ENCODE data around the gene KDM3B.
"Not testable (repeated sequence)": the region's sequence is repeated elsewhere in the genome, so short reads cannot be mapped to it uniquely, and the experiment has no call there.

KDM3B gene

GRCh38 chr5:138408023-138408422, 55.5 kb downstream of the KDM3B start:
- Histone ChIP-seq H3K79me2 (ENCODE audit: control insufficient read depth, low read length) (no peaks in the 10 kb centered on the region), H3K36me3 (ENCODE audit: control insufficient read depth, low read length) (peaks cover 39% of the 10 kb centered on the region), H3F3A (ENCODE audit: control insufficient read depth, insufficient read depth) (peaks cover 15% of the 10 kb centered on the region), H4K20me1 (ENCODE audit: control insufficient read depth, insufficient read depth, low read depth, low read length) (no peaks in the 10 kb centered on the region), H3K4me2 (ENCODE audit: low read length) (no peak overlapping the region), H3K9me2 (replicated peaks; ENCODE audit: control insufficient read depth, low read length) (no peaks in the 10 kb centered on the region), H3K4me1 (ENCODE audit: control insufficient read depth, low read length) (peaks cover 6% of the 10 kb centered on the region), H3K4me3 (ENCODE audit: low read length) (no peak overlapping the region), H3K27me3 (ENCODE audit: control insufficient read depth, low read length) (no peaks in the 10 kb centered on the region), H3K27ac (ENCODE audit: low read depth, low read length) (no peak overlapping the region), H3K9me3 (ENCODE audit: control insufficient read depth, insufficient read depth, low read length) (no peaks in the 10 kb centered on the region)
- TF ChIP-seq EZH2phosphoT487 (IDR thresholded peaks at IDR 0.05; ENCODE audit: borderline replicate concordance, low read length): no peak
- TF ChIP-seq, protein P1, sequence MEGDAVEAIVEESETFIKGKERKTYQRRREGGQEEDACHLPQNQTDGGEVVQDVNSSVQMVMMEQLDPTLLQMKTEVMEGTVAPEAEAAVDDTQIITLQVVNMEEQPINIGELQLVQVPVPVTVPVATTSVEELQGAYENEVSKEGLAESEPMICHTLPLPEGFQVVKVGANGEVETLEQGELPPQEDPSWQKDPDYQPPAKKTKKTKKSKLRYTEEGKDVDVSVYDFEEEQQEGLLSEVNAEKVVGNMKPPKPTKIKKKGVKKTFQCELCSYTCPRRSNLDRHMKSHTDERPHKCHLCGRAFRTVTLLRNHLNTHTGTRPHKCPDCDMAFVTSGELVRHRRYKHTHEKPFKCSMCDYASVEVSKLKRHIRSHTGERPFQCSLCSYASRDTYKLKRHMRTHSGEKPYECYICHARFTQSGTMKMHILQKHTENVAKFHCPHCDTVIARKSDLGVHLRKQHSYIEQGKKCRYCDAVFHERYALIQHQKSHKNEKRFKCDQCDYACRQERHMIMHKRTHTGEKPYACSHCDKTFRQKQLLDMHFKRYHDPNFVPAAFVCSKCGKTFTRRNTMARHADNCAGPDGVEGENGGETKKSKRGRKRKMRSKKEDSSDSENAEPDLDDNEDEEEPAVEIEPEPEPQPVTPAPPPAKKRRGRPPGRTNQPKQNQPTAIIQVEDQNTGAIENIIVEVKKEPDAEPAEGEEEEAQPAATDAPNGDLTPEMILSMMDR (IDR thresholded peaks at IDR 0.05; ENCODE audit: low read depth, low read length, poor library complexity, severe bottlenecking): no peak

DNA sequence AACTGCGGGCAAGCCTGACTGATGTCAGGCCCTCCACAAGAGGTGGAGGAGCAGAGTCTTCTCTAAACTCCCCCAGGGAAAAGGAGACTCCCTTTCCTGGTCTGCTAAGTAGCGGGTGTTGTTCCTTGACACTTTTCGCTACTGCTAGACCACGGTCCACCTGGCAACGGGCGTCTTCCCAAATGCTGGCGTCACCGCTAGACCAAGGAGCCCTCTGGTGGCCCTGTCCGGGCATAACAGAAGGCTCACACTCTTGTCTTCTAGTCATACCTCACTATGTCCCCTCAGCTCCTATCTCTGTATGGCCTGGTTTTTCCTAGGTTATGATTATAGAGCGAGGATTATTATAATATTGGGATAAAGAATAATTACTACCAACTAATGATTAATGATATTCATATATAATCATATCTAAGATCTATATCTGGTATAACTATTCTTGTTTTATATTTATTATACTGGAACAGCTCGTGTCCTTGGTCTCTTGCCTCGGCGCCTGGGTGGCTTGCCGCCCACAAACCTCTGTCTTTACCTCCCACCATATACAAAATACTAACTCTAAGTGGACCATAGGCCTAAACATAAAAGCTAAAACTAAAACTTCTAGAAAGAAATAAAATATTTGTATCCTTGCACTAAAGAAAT, 58.6 kb downstream of the KDM3B start:
- Histone ChIP-seq H3K36me3 (ENCODE audit: control insufficient read depth, low read length) (peaks cover 43% of the 10 kb centered on the region), H3F3A (ENCODE audit: control insufficient read depth, insufficient read depth) (peaks cover 15% of the 10 kb centered on the region)
- not testable (repeated sequence) for H3K79me2 ChIP-seq (ENCODE audit: control insufficient read depth, low read length); H3K4me3 ChIP-seq (ENCODE audit: low read length); H4K20me1 ChIP-seq (ENCODE audit: control insufficient read depth, insufficient read depth, low read depth, low read length); H3K9me2 ChIP-seq (replicated peaks; ENCODE audit: control insufficient read depth, low read length); H3K27me3 ChIP-seq (ENCODE audit: control insufficient read depth, low read length); H3K4me1 ChIP-seq (ENCODE audit: control insufficient read depth, low read length); H3K9me3 ChIP-seq (ENCODE audit: control insufficient read depth, insufficient read depth, low read length); H3K4me2 ChIP-seq (ENCODE audit: low read length); H3K27ac ChIP-seq (ENCODE audit: low read depth, low read length)
- TF ChIP-seq, protein P1 (IDR thresholded peaks at IDR 0.05; ENCODE audit: low read depth, low read length, poor library complexity, severe bottlenecking): peak; percentile 26

DNA sequence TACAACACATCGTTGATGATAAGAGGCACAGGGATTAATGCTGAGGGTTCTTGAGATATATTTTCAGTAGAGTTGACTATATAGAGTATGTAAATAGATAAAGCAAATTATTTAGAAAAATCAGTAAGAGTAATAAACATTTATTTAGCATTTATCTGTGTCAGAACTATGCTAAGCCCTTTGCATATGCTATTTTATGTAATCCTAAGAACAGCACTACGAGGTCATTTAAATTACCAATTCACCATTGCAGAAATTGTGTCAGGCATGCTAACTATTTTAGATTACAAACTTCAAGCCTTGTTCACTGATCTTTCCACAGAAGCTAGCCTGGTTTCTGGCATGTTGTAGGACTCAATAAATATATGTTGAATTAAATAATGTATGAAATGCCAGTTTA, 66.0 kb downstream of the KDM3B start:
- no peak overlapping the region for H3K4me2 ChIP-seq (ENCODE audit: low read length)
- TF ChIP-seq EZH2phosphoT487 (IDR thresholded peaks at IDR 0.05; ENCODE audit: borderline replicate concordance, low read length): no peak
- TF ChIP-seq, protein P1 (IDR thresholded peaks at IDR 0.05; ENCODE audit: low read depth, low read length, poor library complexity, severe bottlenecking): no peak
- H3K27me3 ChIP-seq (ENCODE audit: control insufficient read depth, low read length): no peaks in the 10 kb centered on the region
- no peaks in the 10 kb centered on the region for H3K4me1 ChIP-seq (ENCODE audit: control insufficient read depth, low read length)
- no peaks in the 10 kb centered on the region for H4K20me1 ChIP-seq (ENCODE audit: control insufficient read depth, insufficient read depth, low read depth, low read length)
- peaks cover 78% of the 10 kb centered on the region for H3K36me3 ChIP-seq (ENCODE audit: control insufficient read depth, low read length)
- H3K27ac ChIP-seq (ENCODE audit: low read depth, low read length): no peak overlapping the region
- H3K9me3 ChIP-seq (ENCODE audit: control insufficient read depth, insufficient read depth, low read length): no peaks in the 10 kb centered on the region
- no peak overlapping the region for H3K4me3 ChIP-seq (ENCODE audit: low read length)
- no peaks in the 10 kb centered on the region for H3K9me2 ChIP-seq (replicated peaks; ENCODE audit: control insufficient read depth, low read length)
- no peaks in the 10 kb centered on the region for H3K79me2 ChIP-seq (ENCODE audit: control insufficient read depth, low read length)
- H3F3A ChIP-seq (ENCODE audit: control insufficient read depth, insufficient read depth): no peaks in the 10 kb centered on the region
